SK-N-MC (cell line): ENCODE data around the gene OR2T3.
"Not testable (repeated sequence)": the region's sequence is repeated elsewhere in the genome, so short reads cannot be mapped to it uniquely, and the experiment has no call there.

Experiments
- EZH2 ChIP-seq: fragments of 200-600 bp; sonication (generic); IDR thresholded peaks from one replicate; pipeline ENCODE4 v1.6.1; 2017; ENCODE audit warnings: antibody characterized with exemption
- FOXP2 ChIP-seq: optimal IDR thresholded peaks from 2 replicates; pipeline ENCODE3; 2011; ENCODE audit warnings: mild to moderate bottlenecking, moderate library complexity; ENCODE audit not compliant: insufficient read depth; ENCODE audit errors: extremely low read length, control extremely low read depth
- POLR2AphosphoS5 ChIP-seq: IDR thresholded peaks from 2 replicates; pipeline ENCODE4 v1.6.1; 2012; ENCODE audit warnings: mild to moderate bottlenecking, low read depth, low read length, borderline replicate concordance

GRCh38 chr1:248456635-248457034 is 16.5 kb upstream of the OR2T3 start:
- not testable (repeated sequence) for TF ChIP-seq EZH2, POLR2AphosphoS5, FOXP2
